Osteoblast (primary cell): Measurements from ENCODE around the gene GPC5. TPM values are rescaled to one million over a fixed set of nuclear protein-coding genes. Genes with fewer than 3 reads are reported as not detected.
A peak's percentile ranks its signal among the peaks of the same experiment; 100 is the strongest.

Experiments used
- DNase-seq: peaks from one replicate; pipeline ENCODE4 v3.0.0; 2011; ENCODE audit warnings: low spot score, mixed read lengths; ENCODE audit not compliant: insufficient read length; ENCODE audit errors: missing footprints
- H2AFZ ChIP-seq: 2 replicates; pipeline ENCODE4 v1.6.0; 2011; ENCODE audit warnings: mild to moderate bottlenecking, low read length
- H3K27ac ChIP-seq: 2 replicates; pipeline ENCODE4 v1.5.1; 2011; ENCODE audit warnings: mild to moderate bottlenecking, low read depth, low read length, moderate library complexity
- H3K27me3 ChIP-seq: 2 replicates; pipeline ENCODE4 v1.6.0; 2012; ENCODE audit warnings: mild to moderate bottlenecking, control low read depth, inconsistent platforms, low read length, moderate library complexity; ENCODE audit not compliant: insufficient read depth
- H3K36me3 ChIP-seq: 2 replicates; pipeline ENCODE4 v1.5.1; 2011; ENCODE audit warnings: mild to moderate bottlenecking, low read length, control low read depth, moderate library complexity; ENCODE audit not compliant: insufficient read depth
- H3K4me1 ChIP-seq: 2 replicates; pipeline ENCODE4 v1.5.1; 2011; ENCODE audit warnings: mild to moderate bottlenecking, low read length, control low read depth, moderate library complexity; ENCODE audit not compliant: insufficient read depth
- H3K4me2 ChIP-seq: 2 replicates; pipeline ENCODE4 v1.6.0; 2011; ENCODE audit warnings: mild to moderate bottlenecking, low read length; ENCODE audit not compliant: insufficient read depth
- H3K4me3 ChIP-seq: fragments of 200-600 bp; sonication (generic); 3 replicates; pipeline ENCODE4 v1.5.1; 2012; ENCODE audit warnings: mild to moderate bottlenecking, low read length, inconsistent platforms; ENCODE audit not compliant: insufficient read depth
- H3K79me2 ChIP-seq: 2 replicates; pipeline ENCODE4 v1.6.0; 2012; ENCODE audit warnings: mild to moderate bottlenecking, low read length, control low read depth, inconsistent platforms; ENCODE audit not compliant: insufficient read depth
- H3K9me3 ChIP-seq: 2 replicates; pipeline ENCODE4 v1.5.1; 2011; ENCODE audit warnings: low read depth, low read length, control low read depth
- H4K20me1 ChIP-seq: 2 replicates; pipeline ENCODE4 v1.6.0; 2012; ENCODE audit warnings: mild to moderate bottlenecking, low read length, control low read depth; ENCODE audit not compliant: insufficient read depth
- total RNA-seq: library from RNA; depleted of rRNA; stranded (reverse); fragments of >200 nt; gene quantifications from 2 replicates; pipeline ENCODE4 v1.2.3, GENCODE V29; 2012
- TF ChIP-seq, protein P1 (sequence below): IDR thresholded peaks from 2 replicates; pipeline ENCODE4 v1.5.1; 2011; ENCODE audit warnings: mild to moderate bottlenecking, low read depth, low read length, moderate library complexity; ENCODE audit errors: extremely low read depth

Gene GPC5
- total RNA-seq, 1 donor, result 0.36 TPM

GRCh38 chr13:92572190-92572589 is 1173.8 kb downstream of the GPC5 start:
- no peaks in the 10 kb centered on the region for H3K9me3 ChIP-seq
- no peaks in the 10 kb centered on the region for H4K20me1 ChIP-seq
- DNase-seq, result no peak
- no peak overlapping the region for H3K27ac ChIP-seq
- H3K4me1 ChIP-seq, result no peaks in the 10 kb centered on the region
- TF ChIP-seq, protein P1, sequence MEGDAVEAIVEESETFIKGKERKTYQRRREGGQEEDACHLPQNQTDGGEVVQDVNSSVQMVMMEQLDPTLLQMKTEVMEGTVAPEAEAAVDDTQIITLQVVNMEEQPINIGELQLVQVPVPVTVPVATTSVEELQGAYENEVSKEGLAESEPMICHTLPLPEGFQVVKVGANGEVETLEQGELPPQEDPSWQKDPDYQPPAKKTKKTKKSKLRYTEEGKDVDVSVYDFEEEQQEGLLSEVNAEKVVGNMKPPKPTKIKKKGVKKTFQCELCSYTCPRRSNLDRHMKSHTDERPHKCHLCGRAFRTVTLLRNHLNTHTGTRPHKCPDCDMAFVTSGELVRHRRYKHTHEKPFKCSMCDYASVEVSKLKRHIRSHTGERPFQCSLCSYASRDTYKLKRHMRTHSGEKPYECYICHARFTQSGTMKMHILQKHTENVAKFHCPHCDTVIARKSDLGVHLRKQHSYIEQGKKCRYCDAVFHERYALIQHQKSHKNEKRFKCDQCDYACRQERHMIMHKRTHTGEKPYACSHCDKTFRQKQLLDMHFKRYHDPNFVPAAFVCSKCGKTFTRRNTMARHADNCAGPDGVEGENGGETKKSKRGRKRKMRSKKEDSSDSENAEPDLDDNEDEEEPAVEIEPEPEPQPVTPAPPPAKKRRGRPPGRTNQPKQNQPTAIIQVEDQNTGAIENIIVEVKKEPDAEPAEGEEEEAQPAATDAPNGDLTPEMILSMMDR, result no peak
- no peaks in the 10 kb centered on the region for H3K27me3 ChIP-seq
- no peaks in the 10 kb centered on the region for H3K36me3 ChIP-seq
- H3K4me3 ChIP-seq, result no peak overlapping the region
- no peak overlapping the region for H3K4me2 ChIP-seq
- no peak overlapping the region for H2AFZ ChIP-seq
- H3K79me2 ChIP-seq, result no peaks in the 10 kb centered on the region

DNA sequence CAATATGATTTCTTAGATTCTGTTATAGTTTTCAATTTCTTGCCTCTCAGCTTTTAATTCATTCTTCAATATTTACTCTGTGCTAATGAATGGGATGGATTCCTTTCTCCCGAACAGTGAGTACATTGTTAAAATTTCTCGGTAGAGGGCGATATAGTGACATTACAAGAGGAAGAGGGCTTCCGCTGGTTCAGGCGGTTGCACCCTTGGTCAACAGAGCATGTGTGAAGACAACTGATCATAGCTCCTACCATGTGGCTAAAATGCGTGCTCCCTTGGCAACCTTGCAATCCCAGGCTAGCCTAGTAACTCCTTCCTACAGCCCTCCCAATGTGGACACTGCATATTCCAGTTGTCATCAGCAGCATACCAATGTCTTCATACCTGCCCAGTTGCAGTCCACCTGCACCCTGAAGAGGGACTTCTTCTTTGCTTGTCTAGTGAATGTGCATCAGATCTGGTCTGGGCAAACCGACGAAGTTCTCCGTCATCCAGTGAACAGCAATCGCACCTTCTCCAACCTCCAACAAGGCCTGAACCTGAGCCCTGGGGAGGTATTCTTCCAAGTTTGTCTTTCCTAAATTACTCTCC is 1175.1 kb downstream of the GPC5 start:
- no peak overlapping the region for H3K27ac ChIP-seq
- H2AFZ ChIP-seq, result no peak overlapping the region
- H3K79me2 ChIP-seq, result no peaks in the 10 kb centered on the region
- no peaks in the 10 kb centered on the region for H3K9me3 ChIP-seq
- H3K4me3 ChIP-seq, result no peak overlapping the region
- TF ChIP-seq, protein P1, result peak; percentile 13
- no peaks in the 10 kb centered on the region for H3K4me1 ChIP-seq
- DNase-seq, result peak; percentile 21
- H3K4me2 ChIP-seq, result no peak overlapping the region
- H4K20me1 ChIP-seq, result no peaks in the 10 kb centered on the region
- H3K27me3 ChIP-seq, result no peaks in the 10 kb centered on the region
- no peaks in the 10 kb centered on the region for H3K36me3 ChIP-seq

GRCh38 chr13:92574499-92574898 is 1176.1 kb downstream of the GPC5 start:
- no peak overlapping the region for H3K4me2 ChIP-seq
- TF ChIP-seq, protein P1, result no peak
- H2AFZ ChIP-seq, result no peak overlapping the region
- H3K9me3 ChIP-seq, result no peaks in the 10 kb centered on the region
- H3K27me3 ChIP-seq, result no peaks in the 10 kb centered on the region
- no peaks in the 10 kb centered on the region for H3K79me2 ChIP-seq
- no peaks in the 10 kb centered on the region for H3K36me3 ChIP-seq
- no peaks in the 10 kb centered on the region for H3K4me1 ChIP-seq
- no peak overlapping the region for H3K4me3 ChIP-seq
- no peaks in the 10 kb centered on the region for H4K20me1 ChIP-seq
- no peak for DNase-seq
- H3K27ac ChIP-seq, result no peak overlapping the region

DNA sequence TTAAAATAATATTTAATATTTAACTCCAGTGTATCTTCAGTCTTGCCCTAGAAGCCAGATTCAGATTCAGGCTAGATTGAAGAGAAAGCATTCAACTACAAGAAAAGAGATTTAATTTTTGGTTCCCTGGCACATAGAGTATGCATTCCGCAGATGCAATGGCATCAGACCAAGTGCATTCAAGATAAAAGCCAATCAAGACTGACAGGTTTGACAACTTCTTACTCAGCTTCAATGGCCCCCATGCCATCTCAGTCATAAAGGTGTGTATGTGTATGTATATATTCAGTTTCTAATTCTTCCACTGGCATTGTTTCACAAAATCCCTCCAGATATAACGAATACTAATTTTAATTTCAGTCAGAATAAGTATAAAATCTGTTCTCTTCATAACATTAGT is 1177.4 kb downstream of the GPC5 start:
- TF ChIP-seq, protein P1, result no peak
- H3K4me2 ChIP-seq, result no peak overlapping the region

More for the DNA sequence above, 1177.4 kb downstream of the GPC5 start:
- no peaks in the 10 kb centered on the region for H4K20me1 ChIP-seq
- DNase-seq, result no peak
- no peak overlapping the region for H3K27ac ChIP-seq
- H3K9me3 ChIP-seq, result no peaks in the 10 kb centered on the region
- H3K36me3 ChIP-seq, result no peaks in the 10 kb centered on the region
- no peak overlapping the region for H2AFZ ChIP-seq
- H3K4me3 ChIP-seq, result no peak overlapping the region
- no peaks in the 10 kb centered on the region for H3K79me2 ChIP-seq
- H3K4me1 ChIP-seq, result no peaks in the 10 kb centered on the region
- H3K27me3 ChIP-seq, result no peaks in the 10 kb centered on the region
